SU-DHL-6 (cell line): ENCODE measurements around the gene PRKACA.

Source experiments
- EZH2phosphoT487 ChIP-seq: fragments of 200-600 bp; sonication (generic), shearing (Covaris generic); conservative IDR thresholded peaks from 2 replicates; pipeline ENCODE4 v1.6.1; 2018; ENCODE audit warnings: mild to moderate bottlenecking, antibody characterized with exemption, low read length, moderate library complexity, mixed read lengths
- TF ChIP-seq, protein P1 (sequence below): fragments of 200-600 bp; sonication (generic); IDR thresholded peaks from one replicate; pipeline ENCODE4 v1.5.1; 2017; ENCODE audit warnings: antibody characterized with exemption, mild to moderate bottlenecking, low read length, moderate library complexity; ENCODE audit not compliant: insufficient read depth, poor library complexity, severe bottlenecking

DNA sequence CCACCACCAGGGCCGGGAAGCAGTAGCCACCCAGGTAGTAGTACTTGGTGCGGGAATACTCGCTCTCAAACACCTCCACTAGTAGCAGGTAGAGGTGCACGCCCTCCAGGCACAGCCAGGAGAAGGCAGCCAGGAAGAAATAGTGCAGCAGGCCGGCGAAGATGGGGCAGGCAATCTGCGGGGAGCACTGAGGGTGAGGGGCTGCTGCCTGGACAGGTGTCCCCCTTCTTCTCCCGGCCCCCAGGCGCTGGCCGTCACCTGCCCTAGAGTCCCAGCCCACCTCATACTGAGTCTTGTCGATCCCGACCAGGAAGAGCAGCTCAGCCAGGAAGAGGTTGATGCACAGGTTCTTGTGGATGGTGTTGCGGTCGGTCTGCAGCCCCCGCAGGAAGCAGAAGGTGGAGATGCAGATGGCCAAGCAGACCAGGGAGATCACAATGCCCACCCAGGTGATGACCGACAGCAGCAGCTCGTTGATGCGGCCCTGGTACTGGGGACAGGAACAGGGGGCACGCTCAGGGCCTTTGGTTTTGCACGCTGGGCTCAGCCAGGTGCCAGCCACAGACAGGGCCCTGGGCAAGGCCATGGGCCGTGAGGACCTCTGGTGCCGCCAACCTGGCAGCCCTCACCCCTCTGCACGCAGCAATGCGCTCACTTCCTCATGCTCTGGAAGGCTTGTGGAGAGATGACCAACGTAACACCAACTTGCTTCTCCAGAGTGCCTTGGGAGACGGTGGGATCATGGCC is 39.6 kb upstream of the PRKACA start:
- TF ChIP-seq, protein P1, sequence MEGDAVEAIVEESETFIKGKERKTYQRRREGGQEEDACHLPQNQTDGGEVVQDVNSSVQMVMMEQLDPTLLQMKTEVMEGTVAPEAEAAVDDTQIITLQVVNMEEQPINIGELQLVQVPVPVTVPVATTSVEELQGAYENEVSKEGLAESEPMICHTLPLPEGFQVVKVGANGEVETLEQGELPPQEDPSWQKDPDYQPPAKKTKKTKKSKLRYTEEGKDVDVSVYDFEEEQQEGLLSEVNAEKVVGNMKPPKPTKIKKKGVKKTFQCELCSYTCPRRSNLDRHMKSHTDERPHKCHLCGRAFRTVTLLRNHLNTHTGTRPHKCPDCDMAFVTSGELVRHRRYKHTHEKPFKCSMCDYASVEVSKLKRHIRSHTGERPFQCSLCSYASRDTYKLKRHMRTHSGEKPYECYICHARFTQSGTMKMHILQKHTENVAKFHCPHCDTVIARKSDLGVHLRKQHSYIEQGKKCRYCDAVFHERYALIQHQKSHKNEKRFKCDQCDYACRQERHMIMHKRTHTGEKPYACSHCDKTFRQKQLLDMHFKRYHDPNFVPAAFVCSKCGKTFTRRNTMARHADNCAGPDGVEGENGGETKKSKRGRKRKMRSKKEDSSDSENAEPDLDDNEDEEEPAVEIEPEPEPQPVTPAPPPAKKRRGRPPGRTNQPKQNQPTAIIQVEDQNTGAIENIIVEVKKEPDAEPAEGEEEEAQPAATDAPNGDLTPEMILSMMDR, result no peak
- TF ChIP-seq EZH2phosphoT487, result no peak
